OCI-LY1 (cell line): ENCODE results near the gene OPRM1.

Experiments used
- EZH2 ChIP-seq: fragments of 200-600 bp; sonication (generic), shearing (Covaris generic); IDR thresholded peaks from 2 replicates; pipeline ENCODE4 v1.8.0; 2017; ENCODE audit warnings: borderline replicate concordance, mixed run types, mild to moderate bottlenecking, antibody characterized with exemption, low read length, moderate library complexity, mixed read lengths
- TF ChIP-seq, protein P1 (sequence below): fragments of 200-600 bp; sonication (generic), shearing (Covaris generic); IDR thresholded peaks from 2 replicates; pipeline ENCODE4 v1.5.1; 2017; ENCODE audit warnings: mild to moderate bottlenecking, antibody characterized with exemption, low read length, moderate library complexity, mixed read lengths

DNA sequence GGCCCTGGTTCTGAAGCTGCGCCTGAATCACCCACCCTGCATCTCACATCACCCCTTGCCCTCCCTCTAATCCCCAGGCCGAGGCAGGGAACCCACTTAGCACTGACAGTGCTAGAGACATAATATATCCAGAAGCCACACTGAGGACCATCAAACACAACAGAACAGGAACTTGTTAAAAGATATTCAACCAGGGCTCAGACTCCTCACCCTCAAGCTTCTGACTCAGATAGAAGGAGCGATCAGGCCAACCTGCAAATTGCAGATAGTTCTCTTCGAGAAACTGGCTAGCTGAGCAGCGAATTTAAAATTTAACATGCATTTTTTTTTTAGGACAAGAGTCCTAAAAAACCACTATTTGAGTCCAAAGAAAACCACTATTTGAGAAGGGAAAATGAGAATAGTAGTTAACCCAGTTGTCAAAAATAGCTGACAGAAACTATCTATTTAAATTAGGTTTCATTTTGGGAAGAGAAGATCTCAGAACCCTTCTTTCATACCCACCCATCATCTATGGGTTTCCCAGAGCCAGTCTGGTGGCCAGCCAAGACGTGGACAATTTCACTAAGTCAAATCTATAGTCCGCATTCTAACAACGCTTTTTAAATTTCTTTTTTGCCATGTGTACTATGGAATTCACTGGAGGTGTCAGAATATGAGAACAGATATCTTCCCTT lies 95.6 kb downstream of the OPRM1 start:
- TF ChIP-seq, protein P1, sequence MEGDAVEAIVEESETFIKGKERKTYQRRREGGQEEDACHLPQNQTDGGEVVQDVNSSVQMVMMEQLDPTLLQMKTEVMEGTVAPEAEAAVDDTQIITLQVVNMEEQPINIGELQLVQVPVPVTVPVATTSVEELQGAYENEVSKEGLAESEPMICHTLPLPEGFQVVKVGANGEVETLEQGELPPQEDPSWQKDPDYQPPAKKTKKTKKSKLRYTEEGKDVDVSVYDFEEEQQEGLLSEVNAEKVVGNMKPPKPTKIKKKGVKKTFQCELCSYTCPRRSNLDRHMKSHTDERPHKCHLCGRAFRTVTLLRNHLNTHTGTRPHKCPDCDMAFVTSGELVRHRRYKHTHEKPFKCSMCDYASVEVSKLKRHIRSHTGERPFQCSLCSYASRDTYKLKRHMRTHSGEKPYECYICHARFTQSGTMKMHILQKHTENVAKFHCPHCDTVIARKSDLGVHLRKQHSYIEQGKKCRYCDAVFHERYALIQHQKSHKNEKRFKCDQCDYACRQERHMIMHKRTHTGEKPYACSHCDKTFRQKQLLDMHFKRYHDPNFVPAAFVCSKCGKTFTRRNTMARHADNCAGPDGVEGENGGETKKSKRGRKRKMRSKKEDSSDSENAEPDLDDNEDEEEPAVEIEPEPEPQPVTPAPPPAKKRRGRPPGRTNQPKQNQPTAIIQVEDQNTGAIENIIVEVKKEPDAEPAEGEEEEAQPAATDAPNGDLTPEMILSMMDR, result no peak
- no peak for TF ChIP-seq EZH2
